ENCODE data around the gene NUDT5.

The NUDT5 gene

GRCh38 chr10:12194752-12195271, 879 bp downstream of the NUDT5 start:
- no peak for TF ChIP-seq SPI1 (IDR thresholded peaks at IDR 0.05; ENCODE audit: borderline replicate concordance, low read depth)
- TF ChIP-seq POLR2AphosphoS5 (IDR thresholded peaks at IDR 0.05; ENCODE audit: low read depth), result no peak
- TF ChIP-seq REST (IDR thresholded peaks at IDR 0.05; ENCODE audit: insufficient replicate concordance, low read depth), result no peak
- TF ChIP-seq CTCF (IDR thresholded peaks at IDR 0.05; ENCODE audit: insufficient read depth, low read length), result no peak
- no peak for TF ChIP-seq GABPA (IDR thresholded peaks at IDR 0.05; ENCODE audit: low read depth)
- peak overlapping the region; percentile 81 for H3K4me3 ChIP-seq (replicated peaks; ENCODE audit: insufficient read depth, low read length)
- DNase-seq (ENCODE audit: low read depth in 1 of 2, low spot score in 1 of 2), result peak in 1 of 2 experiments; percentile 42
- no peaks in the 10 kb centered on the region for H3K27me3 ChIP-seq (ENCODE audit: insufficient read depth, poor library complexity, severe bottlenecking)
- peak overlapping the region; percentile 98 for H3K27ac ChIP-seq (replicated peaks)

- TF ChIP-seq SPI1 (IDR thresholded peaks at IDR 0.05; ENCODE audit: borderline replicate concordance, low read depth) (no peak), CTCF (IDR thresholded peaks at IDR 0.05; ENCODE audit: insufficient read depth, low read length) (no peak), GABPA (IDR thresholded peaks at IDR 0.05; ENCODE audit: low read depth) (no peak), REST (IDR thresholded peaks at IDR 0.05; ENCODE audit: insufficient replicate concordance, low read depth) (no peak), POLR2AphosphoS5 (IDR thresholded peaks at IDR 0.05; ENCODE audit: low read depth) (no peak)
- no peak for DNase-seq (ENCODE audit: low read depth in 1 of 2, low spot score in 1 of 2)
- Histone ChIP-seq H3K27ac (replicated peaks) (no peak overlapping the region), H3K27me3 (ENCODE audit: insufficient read depth, poor library complexity, severe bottlenecking) (no peaks in the 10 kb centered on the region), H3K4me3 (replicated peaks; ENCODE audit: insufficient read depth, low read length) (no peak overlapping the region)
Measured at GRCh38 chr10:12193193-12193592, 2.5 kb downstream of the NUDT5 start.

GRCh38 chr10:12191715-12192114, 4.0 kb downstream of the NUDT5 start:
- H3K27ac ChIP-seq (replicated peaks), result peak overlapping the region; percentile 47
- TF ChIP-seq SPI1 (IDR thresholded peaks at IDR 0.05; ENCODE audit: borderline replicate concordance, low read depth) (peak; percentile 48; the same call in 1 of the 2 replicates), GABPA (IDR thresholded peaks at IDR 0.05; ENCODE audit: low read depth) (no peak)
- no peak overlapping the region for H3K4me3 ChIP-seq (replicated peaks; ENCODE audit: insufficient read depth, low read length)
- no peaks in the 10 kb centered on the region for H3K27me3 ChIP-seq (ENCODE audit: insufficient read depth, poor library complexity, severe bottlenecking)
- DNase-seq (ENCODE audit: low read depth in 1 of 2, low spot score in 1 of 2), result peak in 1 of 2 experiments; percentile 18

- Histone ChIP-seq H3K27ac (replicated peaks) (no peak overlapping the region), H3K27me3 (ENCODE audit: insufficient read depth, poor library complexity, severe bottlenecking) (no peaks in the 10 kb centered on the region), H3K4me3 (replicated peaks; ENCODE audit: insufficient read depth, low read length) (no peak overlapping the region)
- TF ChIP-seq SPI1 (IDR thresholded peaks at IDR 0.05; ENCODE audit: borderline replicate concordance, low read depth), result no peak
- no peak for TF ChIP-seq GABPA (IDR thresholded peaks at IDR 0.05; ENCODE audit: low read depth)
- no peak for TF ChIP-seq REST (IDR thresholded peaks at IDR 0.05; ENCODE audit: insufficient replicate concordance, low read depth)
- no peak for TF ChIP-seq CTCF (IDR thresholded peaks at IDR 0.05; ENCODE audit: insufficient read depth, low read length)
- no peak for TF ChIP-seq POLR2AphosphoS5 (IDR thresholded peaks at IDR 0.05; ENCODE audit: low read depth)
- no peak for DNase-seq (ENCODE audit: low read depth in 1 of 2, low spot score in 1 of 2)
Measured at GRCh38 chr10:12189426-12189825, 6.3 kb downstream of the NUDT5 start.

Data from HL-60 (cell line).